GM21447 (cell line): Measurements from ENCODE around the gene KRTAP5-7.

Source experiments
- ATAC-seq: cut with Tn5 transposase; IDR thresholded peaks from one replicate; pipeline ENCODE4 v1.9.1; 2021; ENCODE audit not compliant: unreplicated experiment

KRTAP5-7 gene

GRCh38 chr11:71495286-71496230 lies 31.5 kb upstream of the KRTAP5-7 start:
- ATAC-seq, result no peak

GRCh38 chr11:71496421-71496820 lies 30.6 kb upstream of the KRTAP5-7 start:
- no peak for ATAC-seq

GRCh38 chr11:71498091-71498490 lies 29.0 kb upstream of the KRTAP5-7 start:
- ATAC-seq, result no peak

- ATAC-seq, result no peak
These were observed 27.9 kb upstream of the KRTAP5-7 start for GRCh38 chr11:71499125-71499524.

GRCh38 chr11:71499546-71499945 lies 27.5 kb upstream of the KRTAP5-7 start:
- ATAC-seq, result no peak

- no peak for ATAC-seq
These were observed 26.5 kb upstream of the KRTAP5-7 start for GRCh38 chr11:71500601-71501021.

GRCh38 chr11:71501071-71501985 lies 25.7 kb upstream of the KRTAP5-7 start:
- ATAC-seq, result no peak

- ATAC-seq, result no peak
These were observed 25.0 kb upstream of the KRTAP5-7 start for GRCh38 chr11:71502026-71502425.

- ATAC-seq, result no peak
These were observed 24.1 kb upstream of the KRTAP5-7 start for GRCh38 chr11:71502871-71503435.

GRCh38 chr11:71504531-71504930 lies 22.5 kb upstream of the KRTAP5-7 start:
- no peak for ATAC-seq

GRCh38 chr11:71505001-71505400 lies 22.1 kb upstream of the KRTAP5-7 start:
- no peak for ATAC-seq

GRCh38 chr11:71505781-71506180 lies 21.3 kb upstream of the KRTAP5-7 start:
- no peak for ATAC-seq

- no peak for ATAC-seq
These were observed 20.0 kb upstream of the KRTAP5-7 start for GRCh38 chr11:71507102-71507501.

- ATAC-seq, result no peak
These were observed 8.3 kb upstream of the KRTAP5-7 start for GRCh38 chr11:71518506-71519471.

- ATAC-seq, result no peak
These were observed 7.5 kb upstream of the KRTAP5-7 start for GRCh38 chr11:71519546-71519945.

GRCh38 chr11:71525188-71525937 lies 1.7 kb upstream of the KRTAP5-7 start:
- no peak for ATAC-seq

GRCh38 chr11:71525938-71526495 lies 1.1 kb upstream of the KRTAP5-7 start:
- ATAC-seq, result no peak

GRCh38 chr11:71527576-71528210 lies 626 bp downstream of the KRTAP5-7 start:
- no peak for ATAC-seq

GRCh38 chr11:71530602-71531001 lies 3.5 kb downstream of the KRTAP5-7 start:
- ATAC-seq, result no peak
